AG04449 (cell line): ENCODE results near the gene MAP2K3.

Source experiments
- CTCF ChIA-PET: fragments of 350-600 bp; formaldehyde crosslinking; extraction: SDS; loops from one replicate; lab custom pipeline; 2021; ENCODE audit warnings: antibody characterized with exemption; lab: Yijun Ruan, JAX
- POLR2A ChIA-PET: fragments of 400-600, 350-600 bp; formaldehyde crosslinking; extraction: SDS; loops from one replicate; lab custom pipeline; 2020; ENCODE audit warnings: antibody characterized with exemption, inconsistent platforms; lab: Yijun Ruan, JAX
- DNase-seq: peaks from one replicate; pipeline ENCODE4 v3.0.0-alpha.2; 2010; ENCODE audit warnings: low read depth, low spot score
- H3K4me3 ChIP-seq: 2 replicates; pipeline ENCODE4 v1.5.1; 2011; ENCODE audit warnings: low read depth, mild to moderate bottlenecking, control low read depth, low read length
- TF ChIP-seq, protein P1 (sequence below): IDR thresholded peaks from one replicate; pipeline ENCODE4 v1.5.1; 2011; ENCODE audit warnings: mild to moderate bottlenecking, moderate library complexity, low read length, control low read depth, inconsistent platforms; ENCODE audit not compliant: insufficient read depth; ENCODE audit errors: missing control alignments

Gene MAP2K3

DNA sequence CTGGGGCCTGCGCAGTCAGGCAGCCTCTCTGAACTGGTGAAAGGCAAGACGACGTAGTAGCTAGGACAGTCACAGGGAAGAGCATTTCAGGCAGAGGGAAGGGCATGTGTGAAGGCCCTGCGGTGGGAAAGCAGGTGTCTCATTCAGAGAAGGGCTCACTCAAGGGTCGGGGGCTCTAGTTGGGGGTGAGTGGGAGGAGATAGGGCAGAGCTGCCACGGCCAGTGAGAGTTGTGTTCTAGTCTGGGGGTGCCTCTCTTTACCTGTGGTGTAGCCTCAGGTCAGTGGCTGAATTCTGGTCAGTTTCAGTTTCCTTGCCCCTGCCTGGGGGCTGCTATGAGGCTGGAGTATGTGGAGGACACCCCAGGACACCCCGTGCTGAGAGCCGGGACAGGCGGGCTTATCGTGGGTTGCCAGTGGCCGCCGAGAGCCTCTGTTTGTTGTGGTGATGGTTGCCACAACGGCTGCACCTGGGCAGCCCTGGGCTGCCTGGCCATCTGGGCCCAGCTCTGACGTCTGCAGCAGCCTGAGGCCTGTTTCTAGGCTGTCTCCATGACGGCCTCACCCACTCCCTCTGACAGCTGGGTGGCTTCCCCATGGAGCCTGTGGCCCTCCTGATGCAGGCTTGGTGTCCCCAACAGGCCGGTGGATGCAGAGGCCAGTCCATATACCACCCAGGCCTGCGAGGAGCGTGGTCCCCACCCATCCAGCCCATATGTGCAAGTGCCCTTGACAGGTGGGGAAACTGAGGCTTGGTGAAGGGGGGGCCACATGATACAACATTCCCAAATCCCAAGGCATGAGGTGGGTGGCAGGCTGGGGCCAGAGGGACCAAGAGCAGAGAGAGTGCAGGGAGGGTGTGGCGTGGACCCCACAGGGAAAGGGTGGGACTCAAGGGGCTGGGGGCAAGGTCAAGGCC is 10.8 kb downstream of the MAP2K3 start:
- H3K4me3 ChIP-seq, result no peak overlapping the region
- ChIA-PET CTCF (interaction anchor here (1.0 to 1.3 kb wide), 2 partner anchors 16 to 166 kb away, joined by 6 read pairs; no protein-coding TSS in a partner anchor), POLR2A (no interaction called here)
- TF ChIP-seq, protein P1, sequence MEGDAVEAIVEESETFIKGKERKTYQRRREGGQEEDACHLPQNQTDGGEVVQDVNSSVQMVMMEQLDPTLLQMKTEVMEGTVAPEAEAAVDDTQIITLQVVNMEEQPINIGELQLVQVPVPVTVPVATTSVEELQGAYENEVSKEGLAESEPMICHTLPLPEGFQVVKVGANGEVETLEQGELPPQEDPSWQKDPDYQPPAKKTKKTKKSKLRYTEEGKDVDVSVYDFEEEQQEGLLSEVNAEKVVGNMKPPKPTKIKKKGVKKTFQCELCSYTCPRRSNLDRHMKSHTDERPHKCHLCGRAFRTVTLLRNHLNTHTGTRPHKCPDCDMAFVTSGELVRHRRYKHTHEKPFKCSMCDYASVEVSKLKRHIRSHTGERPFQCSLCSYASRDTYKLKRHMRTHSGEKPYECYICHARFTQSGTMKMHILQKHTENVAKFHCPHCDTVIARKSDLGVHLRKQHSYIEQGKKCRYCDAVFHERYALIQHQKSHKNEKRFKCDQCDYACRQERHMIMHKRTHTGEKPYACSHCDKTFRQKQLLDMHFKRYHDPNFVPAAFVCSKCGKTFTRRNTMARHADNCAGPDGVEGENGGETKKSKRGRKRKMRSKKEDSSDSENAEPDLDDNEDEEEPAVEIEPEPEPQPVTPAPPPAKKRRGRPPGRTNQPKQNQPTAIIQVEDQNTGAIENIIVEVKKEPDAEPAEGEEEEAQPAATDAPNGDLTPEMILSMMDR, result no peak
- DNase-seq, result no peak

DNA sequence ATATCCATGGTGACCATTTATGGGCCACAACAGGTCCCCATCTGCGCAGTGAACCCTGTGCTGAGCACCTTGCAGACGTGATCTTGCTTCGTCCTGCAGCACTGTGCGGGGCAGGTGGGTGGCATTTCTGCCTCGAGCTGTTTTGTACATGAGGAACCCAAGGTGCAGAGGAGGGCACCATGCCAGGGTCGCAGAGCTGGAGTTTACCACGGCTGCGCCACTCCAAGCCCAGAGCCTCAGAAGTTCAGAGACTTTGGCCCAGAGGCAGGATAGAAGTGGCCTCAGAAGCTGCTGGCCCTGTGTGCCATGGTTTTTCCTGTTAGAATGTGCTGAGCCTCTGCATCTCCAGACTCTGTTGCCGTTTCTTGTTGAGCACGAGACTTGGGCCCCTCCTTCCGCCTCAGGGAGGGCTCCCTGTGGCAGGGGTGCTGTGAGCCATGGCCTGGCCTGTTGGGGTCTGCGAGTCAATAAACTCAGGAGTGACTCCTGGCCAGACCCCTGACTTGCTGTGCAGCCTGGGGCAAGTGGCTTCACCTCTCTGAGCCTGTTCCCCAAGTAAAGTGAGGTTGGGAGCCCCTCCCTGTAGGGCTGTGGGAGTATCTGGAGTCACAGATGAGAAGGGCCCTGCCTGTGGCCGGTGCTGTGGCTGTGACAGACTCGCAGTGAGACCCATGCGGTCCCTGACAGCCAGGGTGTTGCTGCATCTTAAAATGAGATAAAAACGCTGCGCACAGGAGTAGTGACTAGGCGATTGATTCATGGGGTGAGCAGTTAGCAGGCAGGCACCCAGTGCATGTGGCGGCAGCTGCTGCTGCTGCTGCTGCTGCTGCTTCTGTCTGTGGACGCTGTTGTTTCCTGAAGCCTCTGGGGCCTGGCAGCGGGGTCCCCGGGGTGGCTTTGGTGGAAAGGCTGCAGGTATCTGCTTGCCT is 11.8 kb downstream of the MAP2K3 start:
- no peak overlapping the region for H3K4me3 ChIP-seq
- DNase-seq, result no peak
- POLR2A ChIA-PET, result no interaction called here
- TF ChIP-seq, protein P1, result no peak
- CTCF ChIA-PET, result interaction anchor here (1.0 to 1.3 kb wide), 2 partner anchors 17 to 167 kb away, joined by 6 read pairs; no protein-coding TSS in a partner anchor

DNA sequence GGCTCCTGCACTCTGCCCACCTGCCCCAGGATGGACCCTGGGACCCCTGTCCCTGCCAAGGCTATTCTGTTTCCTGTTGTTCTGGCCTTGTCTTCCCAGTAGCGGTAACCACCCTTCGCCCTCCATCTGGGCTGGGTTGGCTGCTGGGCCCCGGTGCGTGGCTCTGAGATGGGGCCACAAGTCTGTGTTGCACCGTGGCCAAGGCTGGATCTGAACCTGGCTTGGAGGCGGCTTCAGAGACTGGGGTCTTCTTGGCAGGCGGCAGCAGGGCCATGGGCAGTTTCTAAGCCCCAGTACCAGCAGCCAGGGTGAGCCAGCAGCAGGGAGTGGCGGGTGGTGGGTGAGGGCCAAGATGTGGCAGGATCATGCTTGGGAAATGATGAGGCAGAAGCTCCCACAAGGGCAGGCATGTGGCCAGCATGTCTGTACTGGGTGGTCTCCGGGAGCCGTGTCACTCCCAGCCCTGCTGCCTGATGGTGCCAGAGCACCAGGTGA is 12.6 kb downstream of the MAP2K3 start:
- TF ChIP-seq, protein P1, result no peak
- ChIA-PET CTCF (interaction anchor here (1.0 kb wide), 1 partner anchor 9 kb away, joined by 3 read pairs; no protein-coding TSS in a partner anchor), POLR2A (no interaction called here)
- no peak overlapping the region for H3K4me3 ChIP-seq
- DNase-seq, result no peak

DNA sequence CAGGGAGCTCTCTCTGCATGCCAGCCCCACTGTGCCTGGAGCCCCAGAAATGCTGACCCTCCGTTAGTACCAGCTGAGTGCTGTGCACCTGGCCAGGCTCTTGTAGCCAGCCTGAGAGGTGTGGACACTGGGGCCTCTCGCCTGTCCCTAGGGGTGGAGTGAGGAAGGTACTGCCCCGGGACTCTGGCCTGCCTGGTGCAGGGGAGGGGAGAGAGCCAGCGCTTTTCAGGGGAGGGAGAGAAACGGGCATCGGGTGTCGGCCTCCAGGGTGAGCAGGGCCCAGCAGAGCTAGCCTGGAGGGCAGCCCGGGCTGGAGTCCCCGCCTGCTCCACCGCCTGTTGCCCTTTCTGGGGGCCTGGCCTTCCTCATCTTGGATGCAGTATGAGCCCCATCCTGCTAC is 13.1 kb downstream of the MAP2K3 start:
- CTCF ChIA-PET, result interaction anchor here (1.0 kb wide), 1 partner anchor 9 kb away, joined by 3 read pairs; no protein-coding TSS in a partner anchor
- DNase-seq, result no peak
- H3K4me3 ChIP-seq, result no peak overlapping the region
- TF ChIP-seq, protein P1, result no peak
- POLR2A ChIA-PET, result no interaction called here

DNA sequence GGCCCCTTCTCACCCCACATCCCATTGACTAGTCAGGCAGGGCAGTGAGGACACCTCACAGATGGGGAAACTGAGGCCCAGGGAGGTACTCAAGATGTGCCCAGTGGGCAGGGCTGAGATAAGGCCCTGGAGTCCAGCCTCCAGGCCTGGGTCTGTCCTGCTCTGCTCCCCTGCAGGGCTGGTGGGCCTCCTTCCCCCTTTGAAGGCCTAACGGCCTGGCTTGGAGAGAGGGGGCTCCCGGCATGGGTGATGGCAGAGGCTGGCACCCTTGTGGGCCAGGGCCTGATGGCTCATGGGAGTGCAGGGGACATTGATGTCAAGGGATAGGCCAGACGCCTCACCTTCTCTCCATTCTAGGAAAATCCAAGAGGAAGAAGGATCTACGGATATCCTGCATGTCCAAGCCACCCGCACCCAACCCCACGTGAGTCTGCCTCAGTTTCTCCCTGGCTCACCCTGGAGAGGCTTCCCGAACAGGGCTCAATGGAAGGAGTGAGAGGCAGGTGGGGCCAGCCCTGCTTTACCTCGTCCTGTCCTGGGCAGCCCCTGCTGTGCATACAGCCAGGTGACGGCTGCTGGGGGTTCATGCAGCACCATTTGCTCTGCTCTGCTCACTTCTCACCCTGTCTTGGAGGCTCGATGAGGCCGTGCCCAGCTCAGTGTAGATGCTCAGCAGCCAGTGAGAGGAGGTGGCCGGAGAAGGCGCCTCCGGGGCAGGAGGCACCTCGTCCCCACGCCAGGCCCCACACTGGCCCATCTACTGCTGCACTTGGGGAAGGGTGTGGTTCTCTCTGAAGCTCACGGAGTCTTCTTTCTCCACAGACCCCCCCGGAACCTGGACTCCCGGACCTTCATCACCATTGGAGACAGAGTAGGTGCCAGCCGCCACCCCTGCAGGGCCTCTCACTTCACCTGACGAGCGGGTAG is 13.8 kb downstream of the MAP2K3 start:
- POLR2A ChIA-PET, result no interaction called here
- CTCF ChIA-PET, result interaction anchor here (1.0 to 2.4 kb wide), 3 partner anchors 10 to 215 kb away, joined by 3 to 7 read pairs (median 3); no protein-coding TSS in a partner anchor

More for the DNA sequence above, 13.8 kb downstream of the MAP2K3 start:
- DNase-seq, result no peak
- H3K4me3 ChIP-seq, result no peak overlapping the region
- TF ChIP-seq, protein P1, result no peak
